ENCODE results near the gene POPDC2.
A peak's percentile ranks its signal among the peaks of the same experiment; 100 is the strongest.

Gene POPDC2

DNA sequence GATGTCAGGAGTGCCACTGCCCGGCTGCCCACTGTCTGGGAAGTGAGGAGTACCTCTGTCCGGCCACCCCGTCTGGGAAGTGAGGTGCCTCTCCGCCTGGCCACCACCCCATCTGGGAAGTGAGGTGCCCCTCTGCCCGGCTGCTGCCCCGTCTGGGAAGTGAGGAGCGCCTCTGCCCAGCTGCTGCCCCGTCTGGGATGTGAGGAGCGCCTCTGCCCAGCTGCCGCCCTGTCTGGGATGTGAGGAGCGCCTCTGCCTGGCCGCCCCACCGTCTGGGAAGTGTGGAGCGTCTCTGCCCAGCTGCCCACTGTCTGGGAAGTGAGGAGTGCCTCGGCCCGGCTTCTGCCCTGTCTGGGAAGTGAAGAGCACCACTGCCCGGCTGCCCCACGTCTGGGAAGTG, 13.5 kb upstream of the POPDC2 start:
- intact Hi-C loops (cut with DNase I), result no loop called here
- DNase-seq, result peak in 3 of 10 donors; percentile 65 to 85 (median 79)

DNA sequence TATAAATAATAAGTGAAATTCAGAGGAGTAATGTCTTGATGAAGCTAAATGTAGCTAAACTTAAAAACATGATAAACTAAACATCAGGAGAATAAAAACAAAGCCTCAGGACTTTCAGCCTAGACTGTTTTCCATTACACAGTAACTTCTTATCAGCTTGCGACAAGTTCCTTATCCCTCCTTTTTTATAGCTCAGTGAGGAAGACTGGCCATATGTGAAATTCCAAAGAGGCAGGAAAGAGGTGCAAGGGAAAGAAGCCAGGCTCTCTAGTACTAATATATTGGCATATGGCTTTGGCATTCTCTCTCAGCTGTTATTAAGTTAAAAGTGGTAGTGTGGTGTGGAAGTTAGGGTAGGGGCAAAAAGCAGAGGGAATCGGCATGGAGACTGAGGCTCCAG, 12.4 kb upstream of the POPDC2 start:
- intact Hi-C loops (cut with DNase I), result no loop called here

GRCh38 chr3:119669906-119670570, 9.6 kb upstream of the POPDC2 start:
- DNase-seq, result no peak
- intact Hi-C loops (cut with DNase I), result no loop called here

More for the DNA sequence above, 12.4 kb upstream of the POPDC2 start:
- no peak for DNase-seq

- intact Hi-C loops (cut with DNase I), result no loop called here
- DNase-seq, result no peak
These were observed 5.7 kb upstream of the POPDC2 start for GRCh38 chr3:119665954-119666559.

DNA sequence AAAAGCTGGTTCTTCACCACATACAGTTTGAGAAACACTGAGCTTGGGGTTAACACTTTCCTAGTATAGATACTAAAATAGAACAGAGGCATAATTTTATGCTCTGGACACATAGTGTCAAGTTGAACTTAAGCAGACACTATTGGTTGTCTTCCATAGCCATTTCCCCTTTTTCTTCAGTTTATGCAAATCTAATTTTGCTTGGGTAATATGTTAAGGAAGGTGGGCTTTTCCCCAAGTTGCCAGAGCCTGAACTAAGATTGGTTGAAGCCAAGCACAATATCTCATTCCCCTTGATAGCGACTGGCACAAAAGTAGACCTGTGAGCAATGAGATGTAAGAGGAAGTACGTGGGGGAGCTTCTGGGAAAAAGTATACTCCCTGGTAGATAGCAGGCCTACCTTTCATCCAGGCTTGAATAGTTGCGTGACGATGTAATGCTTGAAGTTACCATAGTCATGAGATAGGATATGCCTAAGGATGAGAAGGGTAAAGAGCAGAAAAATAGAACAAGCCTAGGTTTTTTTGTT, 4.5 kb upstream of the POPDC2 start:
- no peak for DNase-seq
- intact Hi-C loops (cut with DNase I), result no loop called here

DNA sequence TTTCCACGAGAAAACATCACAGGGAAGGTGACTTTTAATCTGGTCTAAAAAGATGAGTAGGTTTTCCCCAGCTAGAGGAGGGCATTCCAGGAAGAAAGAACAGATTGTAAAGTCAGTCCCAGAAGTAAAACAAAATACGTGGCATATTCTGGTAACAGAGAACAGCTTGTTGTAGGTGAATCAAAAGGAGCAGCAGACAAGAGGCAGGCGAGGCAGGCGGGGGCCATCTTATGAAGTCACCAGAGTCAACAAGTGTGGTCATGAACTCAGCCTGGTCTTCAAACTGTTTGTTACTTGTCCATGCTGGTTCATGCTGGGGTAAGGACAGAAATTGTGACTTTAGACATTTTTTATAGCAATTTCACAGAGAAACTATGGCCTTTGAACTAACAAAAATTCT, 4.0 kb upstream of the POPDC2 start:
- no peak for DNase-seq
- intact Hi-C loops (cut with DNase I), result no loop called here

GRCh38 chr3:119663885-119664284, 3.5 kb upstream of the POPDC2 start:
- intact Hi-C loops (cut with DNase I), result no loop called here
- no peak for DNase-seq

DNA sequence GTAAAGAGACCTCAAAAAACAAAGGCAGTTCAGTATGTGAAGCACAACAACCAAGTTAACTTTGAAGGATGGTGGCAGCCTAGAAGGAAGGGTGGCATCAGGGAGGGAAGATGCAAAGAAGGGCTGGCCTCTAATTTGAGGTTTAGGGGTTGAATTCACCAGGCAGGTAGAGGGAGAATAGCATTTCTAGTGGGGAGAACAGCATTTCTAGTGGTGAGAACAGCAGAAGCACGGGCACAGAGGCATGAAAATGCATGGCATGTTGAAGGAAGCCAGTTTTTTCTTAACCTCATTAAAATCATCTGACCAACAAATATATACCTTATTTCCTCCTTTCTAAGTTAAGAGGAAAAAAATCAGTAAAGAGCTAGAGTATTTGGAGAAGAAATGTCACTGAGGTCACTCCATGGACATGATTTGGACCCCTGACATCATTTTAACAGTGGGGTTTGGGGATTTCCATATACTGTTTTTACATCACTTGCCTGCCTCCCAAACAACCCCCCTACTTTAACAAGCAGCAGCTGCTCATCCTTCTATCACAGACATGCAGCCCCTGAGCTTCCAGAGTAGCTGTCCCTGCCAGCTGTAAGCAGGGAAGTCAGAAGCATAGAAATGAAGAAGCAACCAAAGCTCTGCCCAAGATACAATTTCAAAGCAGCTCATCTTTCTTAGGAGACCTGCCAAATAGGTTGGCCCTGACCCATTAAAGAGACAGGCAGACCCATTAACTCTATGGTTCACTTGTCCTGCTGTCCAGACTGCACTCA, 2.4 kb upstream of the POPDC2 start:
- intact Hi-C loops (cut with DNase I), result no loop called here
- DNase-seq, result no peak

GRCh38 chr3:119659606-119660291, 640 bp downstream of the POPDC2 start:
- no peak for DNase-seq
- intact Hi-C loops (cut with DNase I), result no loop called here

- intact Hi-C loops (cut with DNase I), result no loop called here
- no peak for DNase-seq
These were observed 1.4 kb downstream of the POPDC2 start for GRCh38 chr3:119658994-119659393.

DNA sequence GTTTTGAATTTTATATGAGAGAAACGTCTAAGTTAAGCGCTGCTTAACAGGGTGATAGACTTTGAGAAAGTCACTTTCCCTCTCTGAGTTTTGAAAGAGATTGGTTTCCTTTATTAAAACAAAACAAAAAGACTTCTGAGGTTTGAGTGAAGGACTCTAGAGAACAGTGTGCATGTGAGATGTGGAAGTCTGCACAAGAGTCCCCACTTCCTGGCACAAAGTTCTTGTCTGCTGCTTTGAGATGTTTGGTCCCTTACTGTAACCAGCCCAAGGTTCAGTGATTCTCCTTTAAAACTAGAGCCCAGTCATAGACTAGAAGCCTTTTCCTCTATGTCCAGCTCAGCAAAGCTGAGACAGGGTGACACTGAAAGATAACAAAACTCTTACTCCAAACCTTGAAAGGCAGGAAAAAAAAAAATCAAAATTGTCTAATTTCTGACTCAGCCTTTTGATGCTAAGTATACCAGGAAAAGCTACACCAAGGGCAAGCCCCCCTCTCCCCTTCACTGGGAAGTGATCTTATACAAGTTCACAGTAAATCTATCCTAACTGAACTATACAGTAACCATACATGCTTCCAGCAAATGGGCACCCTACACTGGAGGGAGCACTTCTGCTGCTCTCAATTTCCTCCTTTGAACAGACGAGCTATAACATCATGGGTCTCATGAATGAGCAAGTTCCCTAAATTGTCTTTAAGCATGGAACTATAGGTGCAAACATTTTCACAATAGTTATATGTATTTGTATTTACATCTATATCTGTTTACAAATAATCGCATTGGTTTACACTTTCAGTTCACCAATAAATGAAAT, 2.3 kb downstream of the POPDC2 start:
- DNase-seq, result no peak
- intact Hi-C loops (cut with DNase I), result no loop called here

DNA sequence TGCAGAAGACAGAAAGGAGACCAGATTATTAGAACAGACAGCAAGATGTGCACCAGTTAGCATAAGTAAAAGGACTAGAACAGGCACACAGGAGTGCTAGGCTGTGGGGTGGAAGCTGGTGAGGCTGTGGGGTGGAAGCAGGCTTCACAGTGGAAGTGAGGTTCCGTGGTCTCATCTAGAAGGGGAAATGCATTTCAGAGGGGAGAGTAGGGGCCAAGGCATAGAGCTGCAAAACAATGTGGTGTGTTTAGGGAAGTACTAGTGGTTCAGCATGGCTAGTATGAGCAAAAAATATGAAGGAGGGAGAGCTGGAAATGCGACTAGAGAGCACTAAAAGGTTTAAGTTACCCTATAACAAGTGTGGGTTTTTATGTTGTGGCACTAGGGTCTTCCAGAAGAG, 6.5 kb downstream of the POPDC2 start:
- intact Hi-C loops (cut with DNase I), result no loop called here
- DNase-seq, result no peak

DNA sequence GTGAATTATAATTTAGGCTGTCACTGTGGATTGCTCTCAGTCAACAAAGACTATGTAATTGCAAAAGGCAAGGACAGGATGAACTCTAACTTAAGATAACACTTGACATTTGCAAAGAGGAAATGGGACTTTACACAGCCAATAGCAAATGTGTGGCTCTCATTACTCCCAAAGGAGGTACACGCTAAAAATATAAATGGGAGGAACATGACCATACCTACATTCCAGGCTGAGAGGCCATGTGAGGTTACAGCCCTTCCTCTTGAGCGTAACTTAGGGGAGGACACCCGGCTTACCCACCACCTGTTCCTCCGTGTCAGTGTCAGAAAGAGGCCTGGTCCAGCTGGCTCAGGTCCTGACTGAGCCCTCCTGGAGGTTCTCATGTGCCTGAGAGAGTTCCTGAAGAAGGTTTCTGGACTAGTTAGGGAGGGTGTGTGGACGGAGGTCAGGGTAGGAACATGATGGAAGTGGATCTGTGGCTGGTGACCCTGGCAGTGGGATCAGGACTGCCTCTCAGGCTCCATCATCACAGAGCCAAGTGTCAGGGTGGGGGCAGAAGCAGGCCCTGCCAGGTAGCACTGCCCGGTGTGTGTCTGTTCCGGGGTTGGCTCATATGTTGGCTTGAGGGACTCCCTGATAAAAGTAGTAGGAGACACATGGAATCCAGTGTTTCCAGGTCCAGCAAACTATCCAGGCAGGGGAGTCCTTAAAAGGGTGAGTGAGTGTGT, 7.9 kb downstream of the POPDC2 start:
- intact Hi-C loops (cut with DNase I), result no loop called here
- DNase-seq, result no peak

GRCh38 chr3:119649761-119650160, 10.6 kb downstream of the POPDC2 start:
- DNase-seq, result no peak
- intact Hi-C loops (cut with DNase I), result no loop called here

GRCh38 chr3:119647843-119648575, 12.4 kb downstream of the POPDC2 start:
- intact Hi-C loops (cut with DNase I), result no loop called here

DNA sequence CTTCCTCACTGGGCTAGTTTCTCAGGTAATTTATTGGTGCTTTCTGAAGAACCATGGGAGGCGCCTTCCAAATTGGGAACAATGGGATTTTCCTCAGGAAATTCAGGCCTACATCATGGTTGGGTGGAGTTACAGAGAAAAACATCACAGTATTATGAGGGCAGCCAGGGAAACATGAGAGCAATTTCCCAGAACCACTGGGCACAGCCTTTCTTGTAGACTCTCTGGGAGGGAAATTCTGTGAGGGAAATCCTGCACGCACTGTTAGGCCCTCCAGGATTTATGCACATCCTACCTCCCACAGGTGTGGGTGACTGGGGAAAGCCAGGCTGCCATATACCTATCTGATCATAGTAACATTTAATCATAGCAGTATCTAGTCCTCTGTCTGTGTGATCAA, 13.2 kb downstream of the POPDC2 start:
- DNase-seq, result no peak
- intact Hi-C loops (cut with DNase I), result no loop called here

More at GRCh38 chr3:119647843-119648575, 12.4 kb downstream of the POPDC2 start:
- DNase-seq, result no peak

DNA sequence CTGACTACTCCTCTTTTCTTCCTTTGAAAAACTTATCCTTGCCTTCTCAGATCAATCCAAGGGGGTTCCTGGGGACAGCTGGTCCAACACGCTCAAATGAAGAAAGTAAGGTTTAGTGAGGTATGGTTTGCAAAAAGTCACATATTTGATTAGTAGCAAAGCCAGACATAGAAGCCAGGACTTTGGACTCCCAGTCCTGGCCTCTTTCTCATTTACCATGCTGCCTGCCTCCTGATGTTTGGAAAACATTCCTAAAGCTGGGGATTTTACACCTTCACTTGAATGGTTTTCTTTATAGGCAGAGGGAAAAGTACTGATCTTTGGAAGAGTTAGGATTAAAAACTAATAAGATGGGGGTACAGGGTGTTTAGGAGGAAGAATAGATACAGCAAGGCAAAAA, 14.6 kb downstream of the POPDC2 start:
- no peak for DNase-seq
- intact Hi-C loops (cut with DNase I), result no loop called here

DNA sequence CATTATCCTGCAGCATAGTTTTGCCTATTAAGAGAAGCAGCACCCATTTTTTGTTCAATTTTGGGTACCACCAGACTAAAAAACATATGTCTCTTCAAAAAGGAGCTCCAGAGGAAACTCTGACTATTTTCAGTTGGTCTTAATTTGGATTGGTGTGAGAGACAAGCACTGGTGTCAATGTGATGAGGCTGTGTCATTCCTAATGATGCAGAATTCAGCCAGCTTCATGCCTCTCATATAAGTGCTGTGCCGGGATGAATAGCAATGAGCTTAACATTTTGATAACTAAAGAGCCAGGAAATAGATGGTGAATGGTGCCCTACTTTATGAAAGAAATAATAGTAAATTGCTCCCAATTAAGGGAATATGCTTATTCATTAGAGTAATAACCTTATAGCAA, 15.9 kb downstream of the POPDC2 start:
- DNase-seq, result no peak
- intact Hi-C loops (cut with DNase I), result no loop called here

DNA sequence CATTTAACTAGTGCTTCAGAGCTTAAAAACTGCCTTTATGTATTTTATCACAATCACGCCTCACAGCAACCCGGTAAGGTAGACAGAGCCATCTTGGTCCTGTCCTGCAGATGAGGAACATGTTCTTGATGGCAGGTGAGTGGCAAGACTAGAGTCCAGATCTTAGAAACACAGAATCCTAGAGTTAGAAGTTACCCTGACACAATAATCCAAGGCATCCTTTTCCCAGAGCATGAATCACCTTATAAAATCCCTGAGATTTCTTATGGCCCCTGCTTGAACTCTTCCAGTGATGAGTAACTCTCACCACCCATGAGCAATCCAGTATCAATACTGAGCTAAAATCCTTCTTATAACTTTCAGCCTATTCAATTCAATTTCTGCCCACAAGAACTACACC, 16.9 kb downstream of the POPDC2 start:
- no peak for DNase-seq
- intact Hi-C loops (cut with DNase I), result no loop called here
